Measurements from ENCODE around the gene ANKRD22.

DNA sequence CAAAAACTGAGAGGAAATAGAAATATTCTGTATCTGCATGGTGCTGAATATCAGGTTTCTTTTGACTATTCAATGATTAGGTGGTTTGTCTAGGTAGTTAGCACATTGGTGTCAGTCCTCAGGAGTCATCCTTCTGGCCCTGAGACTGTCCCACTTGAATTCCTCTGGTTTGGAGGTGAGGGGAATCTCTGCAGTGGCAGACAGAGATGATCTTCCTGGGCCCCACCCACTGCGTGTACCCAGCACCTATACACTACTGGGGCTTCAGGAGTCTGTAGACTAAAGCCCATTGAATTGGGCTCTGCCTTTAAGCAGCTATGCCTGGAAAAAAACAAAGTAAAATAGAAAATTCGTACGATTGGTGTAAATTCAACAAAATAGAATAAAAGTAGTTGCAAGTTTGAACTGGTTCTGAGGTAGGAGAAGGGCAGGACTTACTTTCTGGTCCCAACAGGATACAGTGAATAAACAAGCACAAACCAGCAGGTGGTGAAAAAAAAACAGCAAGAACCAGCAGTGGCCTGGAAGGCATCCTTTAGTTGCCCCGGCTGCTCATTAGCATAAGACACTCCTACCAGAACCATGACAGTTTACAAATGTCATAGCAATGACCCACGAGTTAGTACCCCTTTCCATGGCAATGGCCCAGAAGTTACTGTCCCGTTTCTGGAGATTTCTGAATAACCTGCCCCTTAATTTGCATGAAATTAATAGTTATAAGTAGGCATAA lies 47.4 kb downstream of the ANKRD22 start:
- TF ChIP-seq CTCF (conservative IDR thresholded peaks at IDR 0.05; ENCODE audit: low read depth, low read length), result no peak
- no peak for TF ChIP-seq EZH2 (IDR thresholded peaks at IDR 0.05; ENCODE audit: borderline replicate concordance, low read depth, low read length, poor library complexity, severe bottlenecking)

Measured in A673 (cell line).